GM18499 (cell line): ENCODE measurements around the gene LRTM2.

Experiments used
- ATAC-seq: cut with Tn5 transposase; IDR thresholded peaks from one replicate; pipeline ENCODE4 v1.9.1; 2021; ENCODE audit warnings: moderate number of reproducible peaks; ENCODE audit not compliant: insufficient read depth, unreplicated experiment

Gene LRTM2

GRCh38 chr12:1879633-1880032, 59.3 kb downstream of the LRTM2 start:
- ATAC-seq: no peak

GRCh38 chr12:1880153-1880845, 59.9 kb downstream of the LRTM2 start:
- no peak for ATAC-seq

- no peak for ATAC-seq
Observed at GRCh38 chr12:1880876-1881275, 60.5 kb downstream of the LRTM2 start.

GRCh38 chr12:1881301-1881700, 60.9 kb downstream of the LRTM2 start:
- no peak for ATAC-seq

GRCh38 chr12:1881936-1882335, 61.6 kb downstream of the LRTM2 start:
- ATAC-seq: no peak

- no peak for ATAC-seq
Observed at GRCh38 chr12:1882405-1882804, 62.0 kb downstream of the LRTM2 start.

GRCh38 chr12:1882850-1883470, 62.6 kb downstream of the LRTM2 start:
- no peak for ATAC-seq

- ATAC-seq: no peak
Observed at GRCh38 chr12:1883513-1883912, 63.1 kb downstream of the LRTM2 start.

- ATAC-seq: no peak
Observed at GRCh38 chr12:1884651-1885050, 64.3 kb downstream of the LRTM2 start.

- no peak for ATAC-seq
Observed at GRCh38 chr12:1885082-1885596, 64.8 kb downstream of the LRTM2 start.

- no peak for ATAC-seq
Observed at GRCh38 chr12:1885599-1886245, 65.4 kb downstream of the LRTM2 start.
